ENCODE data around the gene PLK5. TPM values are rescaled to one million over a fixed set of nuclear protein-coding genes. Genes with fewer than 3 reads are reported as not detected.

The PLK5 gene
- total and polyA plus RNA-seq, 2 experiments from 2014 or later = 0.97 to 1.2 TPM

DNA sequence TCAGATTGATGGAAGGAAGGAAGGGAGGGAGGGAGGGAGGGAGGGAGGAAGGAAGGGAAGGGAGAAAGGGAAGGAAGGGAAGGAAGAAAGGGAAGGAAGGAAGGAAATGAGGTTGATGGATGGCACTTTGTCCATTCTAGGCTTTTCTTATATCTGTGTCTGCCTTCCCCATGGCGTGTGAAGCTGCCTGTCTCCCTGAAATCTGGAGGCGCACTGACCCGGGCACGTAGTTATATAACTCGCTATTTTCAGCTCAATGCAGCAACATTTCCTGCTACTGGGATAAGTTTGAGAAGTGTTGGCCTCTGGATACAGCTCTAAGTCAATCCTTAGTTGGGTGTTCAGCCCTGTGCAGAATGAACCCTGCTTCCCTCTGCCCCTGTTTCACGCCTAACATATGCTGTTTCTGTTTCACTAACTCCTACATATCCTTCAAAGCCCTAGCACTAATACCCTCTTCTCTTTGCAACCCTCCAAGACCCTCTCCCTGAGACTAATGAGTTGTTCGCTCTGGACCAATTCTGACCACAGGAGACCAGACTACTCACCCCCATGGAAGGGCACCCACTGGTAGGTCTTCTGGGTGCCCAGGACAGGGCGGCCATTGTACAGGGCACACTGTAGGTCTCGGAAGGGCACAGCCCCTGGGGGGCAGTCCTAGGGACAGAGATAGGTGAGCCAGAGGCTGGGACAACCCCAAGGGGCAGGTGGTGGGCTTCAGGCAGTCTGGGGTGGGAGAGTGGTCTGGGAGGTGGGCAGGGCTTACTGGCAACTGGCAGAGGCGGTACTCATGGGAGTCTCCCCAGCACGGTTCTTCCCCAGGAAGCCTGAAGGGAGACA lies 14.1 kb upstream of the PLK5 start:
- Histone ChIP-seq H3K79me2 (replicated peaks; ENCODE audit: insufficient read depth) (no peaks in the 10 kb centered on the region), H3K27ac (ENCODE audit: low read depth) (no peak overlapping the region), H2AFZ (no peak overlapping the region), H3K9me2 (ENCODE audit: insufficient read depth) (no peaks in the 10 kb centered on the region), H3F3A (replicated peaks; ENCODE audit: low read depth) (peaks cover 9% of the 10 kb centered on the region; the same call in 1 of the 2 replicates), H3K4me3 (no peak overlapping the region), H3K4me2 (no peak overlapping the region), H3K36me3 (ENCODE audit: insufficient read depth) (no peaks in the 10 kb centered on the region), H3K4me1 (ENCODE audit: insufficient read depth) (no peaks in the 10 kb centered on the region), H4K20me1 (replicated peaks; ENCODE audit: insufficient read depth) (no peaks in the 10 kb centered on the region), H3K27me3 (ENCODE audit: insufficient read depth) (peaks cover 8% of the 10 kb centered on the region; the same call in 1 of the 2 replicates)
- DNase-seq (ENCODE audit: low spot score) (no peak), ATAC-seq (no peak)
- Mint-ChIP-seq H3K9me3 (peaks cover 8% of the 10 kb centered on the region; the same call in 2 of the 3 replicates), H3K36me3 (ENCODE audit: low read depth) (no peaks in the 10 kb centered on the region), H3K4me3 (no peak overlapping the region; the same call in 2 of the 3 replicates), H3K27me3 (ENCODE audit: insufficient read depth, low read depth, poor library complexity) (peaks cover 31% of the 10 kb centered on the region), H3K4me1 (no peaks in the 10 kb centered on the region; the same call in 2 of the 3 replicates), H3K27ac (no peak overlapping the region)
- TF ChIP-seq NANOG (IDR thresholded peaks at IDR 0.05; ENCODE audit: borderline replicate concordance) (no peak), REST (IDR thresholded peaks at IDR 0.05; ENCODE audit: unreplicated experiment) (no peak), POLR2AphosphoS5 (IDR thresholded peaks at IDR 0.05; ENCODE audit: low read depth) (no peak), JUNB (IDR thresholded peaks at IDR 0.05; ENCODE audit: unreplicated experiment) (no peak)
- TF ChIP-seq, protein P1, sequence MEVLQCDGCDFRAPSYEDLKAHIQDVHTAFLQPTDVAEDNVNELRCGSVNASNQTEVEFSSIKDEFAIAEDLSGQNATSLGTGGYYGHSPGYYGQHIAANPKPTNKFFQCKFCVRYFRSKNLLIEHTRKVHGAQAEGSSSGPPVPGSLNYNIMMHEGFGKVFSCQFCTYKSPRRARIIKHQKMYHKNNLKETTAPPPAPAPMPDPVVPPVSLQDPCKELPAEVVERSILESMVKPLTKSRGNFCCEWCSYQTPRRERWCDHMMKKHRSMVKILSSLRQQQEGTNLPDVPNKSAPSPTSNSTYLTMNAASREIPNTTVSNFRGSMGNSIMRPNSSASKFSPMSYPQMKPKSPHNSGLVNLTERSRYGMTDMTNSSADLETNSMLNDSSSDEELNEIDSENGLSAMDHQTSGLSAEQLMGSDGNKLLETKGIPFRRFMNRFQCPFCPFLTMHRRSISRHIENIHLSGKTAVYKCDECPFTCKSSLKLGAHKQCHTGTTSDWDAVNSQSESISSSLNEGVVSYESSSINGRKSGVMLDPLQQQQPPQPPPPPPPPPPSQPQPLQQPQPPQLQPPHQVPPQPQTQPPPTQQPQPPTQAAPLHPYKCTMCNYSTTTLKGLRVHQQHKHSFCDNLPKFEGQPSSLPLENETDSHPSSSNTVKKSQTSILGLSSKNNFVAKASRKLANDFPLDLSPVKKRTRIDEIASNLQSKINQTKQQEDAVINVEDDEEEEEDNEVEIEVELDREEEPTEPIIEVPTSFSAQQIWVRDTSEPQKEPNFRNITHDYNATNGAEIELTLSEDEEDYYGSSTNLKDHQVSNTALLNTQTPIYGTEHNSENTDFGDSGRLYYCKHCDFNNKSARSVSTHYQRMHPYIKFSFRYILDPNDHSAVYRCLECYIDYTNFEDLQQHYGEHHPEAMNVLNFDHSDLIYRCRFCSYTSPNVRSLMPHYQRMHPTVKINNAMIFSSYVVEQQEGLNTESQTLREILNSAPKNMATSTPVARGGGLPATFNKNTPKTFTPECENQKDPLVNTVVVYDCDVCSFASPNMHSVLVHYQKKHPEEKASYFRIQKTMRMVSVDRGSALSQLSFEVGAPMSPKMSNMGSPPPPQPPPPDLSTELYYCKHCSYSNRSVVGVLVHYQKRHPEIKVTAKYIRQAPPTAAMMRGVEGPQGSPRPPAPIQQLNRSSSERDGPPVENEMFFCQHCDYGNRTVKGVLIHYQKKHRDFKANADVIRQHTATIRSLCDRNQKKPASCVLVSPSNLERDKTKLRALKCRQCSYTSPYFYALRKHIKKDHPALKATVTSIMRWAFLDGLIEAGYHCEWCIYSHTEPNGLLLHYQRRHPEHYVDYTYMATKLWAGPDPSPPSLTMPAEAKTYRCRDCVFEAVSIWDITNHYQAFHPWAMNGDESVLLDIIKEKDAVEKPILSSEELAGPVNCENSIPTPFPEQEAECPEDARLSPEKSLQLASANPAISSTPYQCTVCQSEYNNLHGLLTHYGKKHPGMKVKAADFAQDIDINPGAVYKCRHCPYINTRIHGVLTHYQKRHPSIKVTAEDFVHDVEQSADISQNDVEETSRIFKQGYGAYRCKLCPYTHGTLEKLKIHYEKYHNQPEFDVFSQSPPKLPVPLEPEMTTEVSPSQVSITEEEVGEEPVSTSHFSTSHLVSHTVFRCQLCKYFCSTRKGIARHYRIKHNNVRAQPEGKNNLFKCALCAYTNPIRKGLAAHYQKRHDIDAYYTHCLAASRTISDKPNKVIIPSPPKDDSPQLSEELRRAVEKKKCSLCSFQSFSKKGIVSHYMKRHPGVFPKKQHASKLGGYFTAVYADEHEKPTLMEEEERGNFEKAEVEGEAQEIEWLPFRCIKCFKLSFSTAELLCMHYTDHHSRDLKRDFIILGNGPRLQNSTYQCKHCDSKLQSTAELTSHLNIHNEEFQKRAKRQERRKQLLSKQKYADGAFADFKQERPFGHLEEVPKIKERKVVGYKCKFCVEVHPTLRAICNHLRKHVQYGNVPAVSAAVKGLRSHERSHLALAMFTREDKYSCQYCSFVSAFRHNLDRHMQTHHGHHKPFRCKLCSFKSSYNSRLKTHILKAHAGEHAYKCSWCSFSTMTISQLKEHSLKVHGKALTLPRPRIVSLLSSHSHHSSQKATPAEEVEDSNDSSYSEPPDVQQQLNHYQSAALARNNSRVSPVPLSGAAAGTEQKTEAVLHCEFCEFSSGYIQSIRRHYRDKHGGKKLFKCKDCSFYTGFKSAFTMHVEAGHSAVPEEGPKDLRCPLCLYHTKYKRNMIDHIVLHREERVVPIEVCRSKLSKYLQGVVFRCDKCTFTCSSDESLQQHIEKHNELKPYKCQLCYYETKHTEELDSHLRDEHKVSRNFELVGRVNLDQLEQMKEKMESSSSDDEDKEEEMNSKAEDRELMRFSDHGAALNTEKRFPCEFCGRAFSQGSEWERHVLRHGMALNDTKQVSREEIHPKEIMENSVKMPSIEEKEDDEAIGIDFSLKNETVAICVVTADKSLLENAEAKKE (CRISPR knock-in tag; IDR thresholded peaks at IDR 0.05) = no peak

Measured in GM23338 (cell line).